Thyroid gland (tissue), 4 donors: Measurements from ENCODE around the gene GNPNAT1.

Source experiments
- POLR2A ChIP-seq, 2 donors: fragments of 450-650 bp; IDR thresholded peaks; one replicate each; pipeline ENCODE4 v1.6.1; 2017; ENCODE audit warnings: antibody characterized with exemption in 2 of 2, mild to moderate bottlenecking in 2 of 2, moderate library complexity in 1 of 2
- TF ChIP-seq, protein P1 (sequence below), 6 experiments: fragments of 200-600 bp in 3 of 6; fragments of 450-650 bp in 3 of 6; sonication (generic) in 3 of 6; IDR thresholded peaks; one replicate each; pipeline ENCODE4 v1.5.1; 2016 to 2019; ENCODE audit warnings: antibody characterized with exemption in 6 of 6, mild to moderate bottlenecking in 2 of 6, inconsistent platforms in 1 of 6, moderate library complexity in 1 of 6

DNA sequence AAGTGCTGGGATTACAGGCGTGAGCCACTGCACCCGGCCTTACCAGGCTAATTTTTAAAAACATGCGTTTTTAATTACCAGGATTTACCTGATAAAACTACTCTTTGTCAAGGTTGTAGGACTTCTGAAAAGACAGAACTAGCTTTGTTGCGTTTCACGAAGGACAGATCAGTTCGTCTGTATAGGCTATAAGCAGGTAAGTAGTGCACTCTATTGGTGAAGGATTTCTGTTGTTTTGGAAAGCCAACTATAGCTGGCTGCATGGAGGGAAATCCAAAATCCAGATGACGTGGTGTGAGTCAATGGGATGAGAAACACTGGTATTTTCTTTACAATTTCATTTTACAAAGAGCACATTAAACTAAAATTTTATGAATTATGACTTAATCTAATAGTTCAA, 14.6 kb downstream of the GNPNAT1 start:
- TF ChIP-seq, protein P1, sequence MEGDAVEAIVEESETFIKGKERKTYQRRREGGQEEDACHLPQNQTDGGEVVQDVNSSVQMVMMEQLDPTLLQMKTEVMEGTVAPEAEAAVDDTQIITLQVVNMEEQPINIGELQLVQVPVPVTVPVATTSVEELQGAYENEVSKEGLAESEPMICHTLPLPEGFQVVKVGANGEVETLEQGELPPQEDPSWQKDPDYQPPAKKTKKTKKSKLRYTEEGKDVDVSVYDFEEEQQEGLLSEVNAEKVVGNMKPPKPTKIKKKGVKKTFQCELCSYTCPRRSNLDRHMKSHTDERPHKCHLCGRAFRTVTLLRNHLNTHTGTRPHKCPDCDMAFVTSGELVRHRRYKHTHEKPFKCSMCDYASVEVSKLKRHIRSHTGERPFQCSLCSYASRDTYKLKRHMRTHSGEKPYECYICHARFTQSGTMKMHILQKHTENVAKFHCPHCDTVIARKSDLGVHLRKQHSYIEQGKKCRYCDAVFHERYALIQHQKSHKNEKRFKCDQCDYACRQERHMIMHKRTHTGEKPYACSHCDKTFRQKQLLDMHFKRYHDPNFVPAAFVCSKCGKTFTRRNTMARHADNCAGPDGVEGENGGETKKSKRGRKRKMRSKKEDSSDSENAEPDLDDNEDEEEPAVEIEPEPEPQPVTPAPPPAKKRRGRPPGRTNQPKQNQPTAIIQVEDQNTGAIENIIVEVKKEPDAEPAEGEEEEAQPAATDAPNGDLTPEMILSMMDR (IDR thresholded peaks at IDR 0.05), result no peak
- no peak for TF ChIP-seq POLR2A (IDR thresholded peaks at IDR 0.05)
